Hepatocyte (in vitro differentiated cells): Measurements from ENCODE around the gene SLFNL1.

Source experiments
- EZH2 ChIP-seq: fragments of 200-600 bp; sonication (generic); IDR thresholded peaks from 2 replicates; pipeline ENCODE4 v1.6.1; 2016; ENCODE audit warnings: antibody characterized with exemption, mild to moderate bottlenecking, borderline replicate concordance
- EZH2phosphoT487 ChIP-seq: fragments of 200-600 bp; sonication (generic); IDR thresholded peaks from one replicate; pipeline ENCODE4 v1.6.1; 2018; ENCODE audit warnings: antibody characterized with exemption, mild to moderate bottlenecking, low read depth, moderate library complexity; ENCODE audit not compliant: unreplicated experiment, severe bottlenecking
- TF ChIP-seq, protein P1 (sequence below): fragments of 200-600 bp; sonication (generic); IDR thresholded peaks from 2 replicates; pipeline ENCODE4 v1.5.1; 2016; ENCODE audit warnings: antibody characterized with exemption, mild to moderate bottlenecking; ENCODE audit not compliant: poor library complexity

DNA sequence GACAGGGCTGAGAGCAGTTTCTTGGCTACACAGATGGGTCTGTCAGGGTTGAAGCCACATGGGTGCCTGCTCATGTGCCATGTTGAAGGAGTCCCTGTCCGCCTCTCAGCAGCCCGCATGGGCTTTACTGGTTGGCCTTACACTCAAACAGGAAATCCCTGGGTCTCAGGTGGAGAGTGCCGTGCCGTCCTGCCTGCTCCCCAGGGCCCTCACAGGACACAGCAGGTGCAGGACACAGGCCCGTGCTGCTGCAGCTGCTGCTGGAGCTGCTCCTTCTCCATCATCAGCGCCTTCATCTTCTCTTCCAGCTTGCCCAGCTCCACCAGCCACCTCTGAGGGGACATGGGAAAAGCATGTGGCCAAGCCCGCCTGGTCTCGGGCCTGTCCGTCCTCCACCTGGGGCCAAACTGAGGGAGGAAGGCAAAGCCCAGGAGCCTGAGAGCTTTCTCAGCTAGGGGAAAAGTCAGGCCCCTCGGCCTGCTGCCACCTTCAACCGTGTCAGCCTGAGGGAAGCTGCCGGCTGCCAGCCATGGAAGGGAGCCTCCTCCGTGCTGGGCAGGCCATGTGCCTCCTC is 5.5 kb downstream of the SLFNL1 start:
- TF ChIP-seq, protein P1, sequence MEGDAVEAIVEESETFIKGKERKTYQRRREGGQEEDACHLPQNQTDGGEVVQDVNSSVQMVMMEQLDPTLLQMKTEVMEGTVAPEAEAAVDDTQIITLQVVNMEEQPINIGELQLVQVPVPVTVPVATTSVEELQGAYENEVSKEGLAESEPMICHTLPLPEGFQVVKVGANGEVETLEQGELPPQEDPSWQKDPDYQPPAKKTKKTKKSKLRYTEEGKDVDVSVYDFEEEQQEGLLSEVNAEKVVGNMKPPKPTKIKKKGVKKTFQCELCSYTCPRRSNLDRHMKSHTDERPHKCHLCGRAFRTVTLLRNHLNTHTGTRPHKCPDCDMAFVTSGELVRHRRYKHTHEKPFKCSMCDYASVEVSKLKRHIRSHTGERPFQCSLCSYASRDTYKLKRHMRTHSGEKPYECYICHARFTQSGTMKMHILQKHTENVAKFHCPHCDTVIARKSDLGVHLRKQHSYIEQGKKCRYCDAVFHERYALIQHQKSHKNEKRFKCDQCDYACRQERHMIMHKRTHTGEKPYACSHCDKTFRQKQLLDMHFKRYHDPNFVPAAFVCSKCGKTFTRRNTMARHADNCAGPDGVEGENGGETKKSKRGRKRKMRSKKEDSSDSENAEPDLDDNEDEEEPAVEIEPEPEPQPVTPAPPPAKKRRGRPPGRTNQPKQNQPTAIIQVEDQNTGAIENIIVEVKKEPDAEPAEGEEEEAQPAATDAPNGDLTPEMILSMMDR, result no peak
- no peak for TF ChIP-seq EZH2
- no peak for TF ChIP-seq EZH2phosphoT487
